ENCODE data around the gene MATN1.

MATN1 gene

GRCh38 chr1:30747033-30748008 is 23.9 kb upstream of the MATN1 start:
- TF ChIP-seq CREB5 (CRISPR knock-in tag; IDR thresholded peaks at IDR 0.05; ENCODE audit: low read depth), result no peak
- TF ChIP-seq ARNTL (CRISPR knock-in tag; IDR thresholded peaks at IDR 0.05; ENCODE audit: borderline replicate concordance, low read depth), result no peak
- TF ChIP-seq ESRRG (CRISPR knock-in tag; IDR thresholded peaks at IDR 0.05), result no peak
- TF ChIP-seq ISL1 (CRISPR knock-in tag; IDR thresholded peaks at IDR 0.05), result no peak
- TF ChIP-seq CSRNP3 (CRISPR knock-in tag; IDR thresholded peaks at IDR 0.05), result no peak
- TF ChIP-seq ZNF565 (CRISPR knock-in tag; conservative IDR thresholded peaks at IDR 0.05; ENCODE audit: low read depth), result no peak
- TF ChIP-seq, protein P1, sequence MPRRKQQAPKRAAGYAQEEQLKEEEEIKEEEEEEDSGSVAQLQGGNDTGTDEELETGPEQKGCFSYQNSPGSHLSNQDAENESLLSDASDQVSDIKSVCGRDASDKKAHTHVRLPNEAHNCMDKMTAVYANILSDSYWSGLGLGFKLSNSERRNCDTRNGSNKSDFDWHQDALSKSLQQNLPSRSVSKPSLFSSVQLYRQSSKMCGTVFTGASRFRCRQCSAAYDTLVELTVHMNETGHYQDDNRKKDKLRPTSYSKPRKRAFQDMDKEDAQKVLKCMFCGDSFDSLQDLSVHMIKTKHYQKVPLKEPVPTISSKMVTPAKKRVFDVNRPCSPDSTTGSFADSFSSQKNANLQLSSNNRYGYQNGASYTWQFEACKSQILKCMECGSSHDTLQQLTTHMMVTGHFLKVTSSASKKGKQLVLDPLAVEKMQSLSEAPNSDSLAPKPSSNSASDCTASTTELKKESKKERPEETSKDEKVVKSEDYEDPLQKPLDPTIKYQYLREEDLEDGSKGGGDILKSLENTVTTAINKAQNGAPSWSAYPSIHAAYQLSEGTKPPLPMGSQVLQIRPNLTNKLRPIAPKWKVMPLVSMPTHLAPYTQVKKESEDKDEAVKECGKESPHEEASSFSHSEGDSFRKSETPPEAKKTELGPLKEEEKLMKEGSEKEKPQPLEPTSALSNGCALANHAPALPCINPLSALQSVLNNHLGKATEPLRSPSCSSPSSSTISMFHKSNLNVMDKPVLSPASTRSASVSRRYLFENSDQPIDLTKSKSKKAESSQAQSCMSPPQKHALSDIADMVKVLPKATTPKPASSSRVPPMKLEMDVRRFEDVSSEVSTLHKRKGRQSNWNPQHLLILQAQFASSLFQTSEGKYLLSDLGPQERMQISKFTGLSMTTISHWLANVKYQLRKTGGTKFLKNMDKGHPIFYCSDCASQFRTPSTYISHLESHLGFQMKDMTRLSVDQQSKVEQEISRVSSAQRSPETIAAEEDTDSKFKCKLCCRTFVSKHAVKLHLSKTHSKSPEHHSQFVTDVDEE (CRISPR knock-in tag; IDR thresholded peaks at IDR 0.05), result no peak
- TF ChIP-seq BACH2 (CRISPR knock-in tag; IDR thresholded peaks at IDR 0.05; ENCODE audit: borderline replicate concordance), result no peak
- no peak for TF ChIP-seq TOX (CRISPR knock-in tag; IDR thresholded peaks at IDR 0.05; ENCODE audit: borderline replicate concordance)
- no peak for TF ChIP-seq PPARA (CRISPR knock-in tag; IDR thresholded peaks at IDR 0.05; ENCODE audit: borderline replicate concordance)
- no peak for TF ChIP-seq ZC3H10 (CRISPR knock-in tag; IDR thresholded peaks at IDR 0.05)
- TF ChIP-seq PATZ1 (CRISPR knock-in tag; IDR thresholded peaks at IDR 0.05; ENCODE audit: borderline replicate concordance), result no peak
- ATAC-seq, result no peak

GRCh38 chr1:30746212-30747032 is 23.0 kb upstream of the MATN1 start:
- ATAC-seq, result no peak
- TF ChIP-seq CREB5 (CRISPR knock-in tag; IDR thresholded peaks at IDR 0.05; ENCODE audit: low read depth) (no peak), ZNF565 (CRISPR knock-in tag; conservative IDR thresholded peaks at IDR 0.05; ENCODE audit: low read depth) (no peak), ZNF70 (CRISPR knock-in tag; IDR thresholded peaks at IDR 0.05) (no peak), OSR1 (CRISPR knock-in tag; IDR thresholded peaks at IDR 0.05) (no peak), PPARA (CRISPR knock-in tag; IDR thresholded peaks at IDR 0.05; ENCODE audit: borderline replicate concordance) (no peak), RARB (CRISPR knock-in tag; IDR thresholded peaks at IDR 0.05) (no peak), TOX (CRISPR knock-in tag; IDR thresholded peaks at IDR 0.05; ENCODE audit: borderline replicate concordance) (no peak), ZC3H10 (CRISPR knock-in tag; IDR thresholded peaks at IDR 0.05) (no peak), ISL1 (CRISPR knock-in tag; IDR thresholded peaks at IDR 0.05) (no peak), SNAI2 (CRISPR knock-in tag; IDR thresholded peaks at IDR 0.05) (no peak), BACH2 (CRISPR knock-in tag; IDR thresholded peaks at IDR 0.05; ENCODE audit: borderline replicate concordance) (no peak), TCF4 (CRISPR knock-in tag; IDR thresholded peaks at IDR 0.05; ENCODE audit: borderline replicate concordance) (no peak), PATZ1 (CRISPR knock-in tag; IDR thresholded peaks at IDR 0.05; ENCODE audit: borderline replicate concordance) (no peak)
- TF ChIP-seq, protein P2, sequence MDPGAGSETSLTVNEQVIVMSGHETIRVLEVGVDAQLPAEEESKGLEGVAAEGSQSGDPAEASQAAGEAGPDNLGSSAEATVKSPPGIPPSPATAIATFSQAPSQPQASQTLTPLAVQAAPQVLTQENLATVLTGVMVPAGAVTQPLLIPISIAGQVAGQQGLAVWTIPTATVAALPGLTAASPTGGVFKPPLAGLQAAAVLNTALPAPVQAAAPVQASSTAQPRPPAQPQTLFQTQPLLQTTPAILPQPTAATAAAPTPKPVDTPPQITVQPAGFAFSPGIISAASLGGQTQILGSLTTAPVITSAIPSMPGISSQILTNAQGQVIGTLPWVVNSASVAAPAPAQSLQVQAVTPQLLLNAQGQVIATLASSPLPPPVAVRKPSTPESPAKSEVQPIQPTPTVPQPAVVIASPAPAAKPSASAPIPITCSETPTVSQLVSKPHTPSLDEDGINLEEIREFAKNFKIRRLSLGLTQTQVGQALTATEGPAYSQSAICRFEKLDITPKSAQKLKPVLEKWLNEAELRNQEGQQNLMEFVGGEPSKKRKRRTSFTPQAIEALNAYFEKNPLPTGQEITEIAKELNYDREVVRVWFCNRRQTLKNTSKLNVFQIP (CRISPR knock-in tag; IDR thresholded peaks at IDR 0.05; ENCODE audit: borderline replicate concordance, low read depth), result no peak
- TF ChIP-seq, protein P1 (CRISPR knock-in tag; IDR thresholded peaks at IDR 0.05), result no peak

Data from SK-N-SH treated with all-trans-retinoic acid at 6 μM for 48 hours (cell line).